Stimulated activated CD8-positive, alpha-beta memory T cell treated with anti-CD3 and anti-CD28 coated beads, Interleukin-7, amount 100 ng/mL, for 1 hour (primary cell): Measurements from ENCODE around the gene KCNC3.

Experiments used
- DNase-seq, 2 donors: peaks; one replicate each; pipeline ENCODE4 v3.0.0-alpha.2; 2020; ENCODE audit warnings: low read depth in 2 of 2

Gene KCNC3

DNA sequence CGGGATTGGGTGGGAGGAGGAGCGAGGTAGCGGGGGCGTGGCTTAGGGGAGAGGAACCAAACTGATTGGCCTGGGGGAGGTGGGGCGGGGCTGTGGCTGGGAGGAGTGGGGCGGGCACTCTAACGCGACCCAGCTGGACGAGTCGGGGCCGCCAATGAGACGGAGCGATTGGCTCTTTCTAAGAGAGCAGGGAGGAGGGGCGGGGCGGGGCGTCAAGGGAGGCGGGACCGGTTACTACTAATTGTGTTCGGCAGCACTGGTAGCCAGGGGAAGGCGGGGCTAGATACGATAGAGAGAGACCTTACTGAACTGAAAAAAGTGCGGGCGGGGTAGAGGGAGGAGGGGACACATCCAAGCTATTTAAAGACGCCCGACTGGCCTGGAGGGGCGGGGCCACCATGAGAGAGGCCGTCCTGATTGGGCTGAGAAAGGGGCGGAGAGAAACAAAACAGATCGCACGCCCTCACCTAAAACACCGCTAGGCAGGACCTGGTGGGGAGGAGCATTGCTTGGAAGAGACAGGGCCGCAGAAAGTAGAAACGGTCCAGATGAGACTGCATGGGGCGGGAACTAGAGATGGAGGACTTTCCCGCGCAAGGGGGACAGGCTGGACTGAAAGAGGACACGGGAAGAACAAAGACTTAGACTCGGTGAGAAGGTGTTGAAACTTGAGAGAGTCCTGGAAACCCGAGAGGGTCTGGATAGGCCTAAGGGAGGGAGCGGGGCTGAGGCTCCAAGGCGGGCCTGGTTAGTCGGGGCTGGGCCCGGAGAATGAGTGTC is at the start of gene KCNC3:
KCNC3 (minus strand) TSS at position 232 of the 780 bp plus-strand sequence. CDS start 295 bp downstream, outside the sequence.
- peak; percentile 49 to 86 for DNase-seq

DNA sequence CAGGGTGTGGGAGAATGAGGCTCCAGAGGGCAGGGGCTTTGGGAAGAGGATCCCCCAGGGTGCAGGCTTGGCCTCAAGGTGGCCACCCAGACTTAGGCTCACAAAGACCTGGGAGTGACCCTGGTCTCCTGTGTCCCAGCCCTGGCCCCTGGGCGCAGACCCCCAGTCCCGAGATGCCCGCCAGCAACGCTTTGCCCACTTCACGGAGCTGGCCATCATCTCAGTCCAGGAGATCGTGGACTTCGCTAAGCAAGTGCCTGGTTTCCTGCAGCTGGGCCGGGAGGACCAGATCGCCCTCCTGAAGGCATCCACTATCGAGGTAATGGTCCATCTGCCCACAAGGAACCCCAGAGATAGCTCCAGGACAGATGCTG is 49.7 kb upstream of the KCNC3 start:
- no peak for DNase-seq

DNA sequence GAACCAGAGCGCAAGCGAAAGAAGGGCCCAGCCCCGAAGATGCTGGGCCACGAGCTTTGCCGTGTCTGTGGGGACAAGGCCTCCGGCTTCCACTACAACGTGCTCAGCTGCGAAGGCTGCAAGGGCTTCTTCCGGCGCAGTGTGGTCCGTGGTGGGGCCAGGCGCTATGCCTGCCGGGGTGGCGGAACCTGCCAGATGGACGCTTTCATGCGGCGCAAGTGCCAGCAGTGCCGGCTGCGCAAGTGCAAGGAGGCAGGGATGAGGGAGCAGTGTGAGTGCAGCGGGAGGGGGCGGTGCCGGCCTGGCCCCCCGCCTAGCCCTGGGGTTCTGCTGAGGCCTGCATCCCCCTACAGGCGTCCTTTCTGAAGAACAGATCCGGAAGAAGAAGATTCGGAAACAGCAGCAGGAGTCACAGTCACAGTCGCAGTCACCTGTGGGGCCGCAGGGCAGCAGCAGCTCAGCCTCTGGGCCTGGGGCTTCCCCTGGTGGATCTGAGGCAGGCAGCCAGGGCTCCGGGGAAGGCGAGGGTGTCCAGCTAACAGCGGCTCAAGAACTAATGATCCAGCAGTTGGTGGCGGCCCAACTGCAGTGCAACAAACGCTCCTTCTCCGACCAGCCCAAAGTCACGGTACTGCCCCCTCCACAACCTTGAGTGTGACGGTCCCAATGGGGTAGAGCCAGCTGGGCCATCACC is 49.1 kb upstream of the KCNC3 start:
- no peak for DNase-seq

DNA sequence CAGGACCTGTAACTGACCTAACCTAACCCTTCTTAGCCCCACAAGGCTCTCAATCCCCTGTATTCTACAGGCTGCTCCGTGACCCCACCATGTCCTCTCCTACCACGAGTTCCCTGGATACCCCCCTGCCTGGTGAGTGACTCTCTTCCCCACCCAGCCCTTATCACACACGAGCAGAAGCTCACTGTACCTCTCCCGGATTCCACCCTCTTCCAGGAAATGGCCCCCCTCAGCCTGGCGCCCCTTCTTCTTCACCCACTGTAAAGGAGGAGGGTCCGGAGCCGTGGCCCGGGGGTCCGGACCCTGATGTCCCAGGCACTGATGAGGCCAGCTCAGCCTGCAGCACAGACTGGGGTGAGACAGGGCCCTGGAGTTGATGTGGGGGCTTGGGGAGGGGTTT is 48.3 kb upstream of the KCNC3 start:
- no peak for DNase-seq

DNA sequence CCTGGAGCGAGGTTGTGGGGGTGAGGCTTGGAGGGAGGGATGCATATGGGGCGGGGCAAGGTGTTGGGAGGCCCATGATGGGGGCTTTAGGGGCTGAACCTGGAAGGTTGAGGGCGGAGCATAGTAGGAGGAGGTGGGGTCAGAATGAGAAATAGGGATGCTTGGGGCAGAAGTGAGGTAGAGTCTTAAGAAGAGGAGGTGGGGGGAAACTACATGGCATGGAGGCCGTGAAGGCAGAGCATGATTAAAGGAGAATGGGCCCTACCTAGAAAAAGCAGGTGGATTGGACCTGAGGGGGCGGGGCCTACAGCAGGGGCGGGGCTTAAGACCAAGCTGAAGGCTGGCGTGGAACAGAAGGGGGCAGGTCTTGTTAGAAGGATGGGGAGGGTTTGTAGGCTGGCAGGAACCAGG is 47.9 kb upstream of the KCNC3 start:
- no peak for DNase-seq

DNA sequence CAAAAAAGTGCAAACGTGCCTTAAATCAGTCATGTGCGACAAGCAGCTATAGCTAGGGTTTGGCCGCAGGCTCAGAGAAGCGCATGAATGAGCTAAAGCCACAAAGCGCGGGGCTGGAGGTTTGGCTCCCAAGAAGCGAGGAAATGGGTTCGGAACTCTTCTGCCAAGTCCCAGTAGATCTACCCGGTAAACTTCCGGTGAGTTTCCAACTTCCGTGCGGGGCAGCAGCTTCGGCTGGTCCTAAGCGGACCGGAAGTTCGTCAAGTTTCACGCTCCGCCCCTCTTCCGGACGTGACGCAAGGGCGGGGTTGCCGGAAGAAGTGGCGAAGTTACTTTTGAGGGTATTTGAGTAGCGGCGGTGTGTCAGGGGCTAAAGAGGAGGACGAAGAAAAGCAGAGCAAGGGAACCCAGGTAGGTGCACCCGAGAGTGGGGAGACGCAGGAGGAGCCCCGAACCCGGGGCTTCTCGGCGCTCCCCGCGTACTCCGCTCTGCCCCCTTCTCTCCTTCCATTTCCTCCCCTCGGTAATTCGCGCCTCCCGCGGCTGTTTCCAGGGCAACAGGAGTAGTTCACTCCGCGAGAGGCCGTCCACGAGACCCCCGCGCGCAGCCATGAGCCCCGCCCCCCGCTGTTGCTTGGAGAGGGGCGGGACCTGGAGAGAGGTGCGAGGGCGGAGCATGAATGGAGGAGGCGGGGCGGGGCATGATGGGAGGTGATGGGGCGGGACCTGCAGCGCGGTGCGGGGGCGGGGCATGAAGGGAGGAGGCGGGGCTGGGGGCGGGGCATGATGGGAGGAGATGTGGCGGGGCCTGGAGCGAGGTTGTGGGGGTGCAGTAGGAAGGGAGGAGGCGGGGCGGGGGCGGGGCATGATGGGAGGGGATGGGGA is 47.2 kb upstream of the KCNC3 start, which contains the start of gene NR1H2:
NR1H2 (plus strand) TSS at position 292 of the 885 bp plus-strand sequence. CDS start 1,149 bp downstream, outside the sequence.
- DNase-seq = peak; percentile 85 to 91

DNA sequence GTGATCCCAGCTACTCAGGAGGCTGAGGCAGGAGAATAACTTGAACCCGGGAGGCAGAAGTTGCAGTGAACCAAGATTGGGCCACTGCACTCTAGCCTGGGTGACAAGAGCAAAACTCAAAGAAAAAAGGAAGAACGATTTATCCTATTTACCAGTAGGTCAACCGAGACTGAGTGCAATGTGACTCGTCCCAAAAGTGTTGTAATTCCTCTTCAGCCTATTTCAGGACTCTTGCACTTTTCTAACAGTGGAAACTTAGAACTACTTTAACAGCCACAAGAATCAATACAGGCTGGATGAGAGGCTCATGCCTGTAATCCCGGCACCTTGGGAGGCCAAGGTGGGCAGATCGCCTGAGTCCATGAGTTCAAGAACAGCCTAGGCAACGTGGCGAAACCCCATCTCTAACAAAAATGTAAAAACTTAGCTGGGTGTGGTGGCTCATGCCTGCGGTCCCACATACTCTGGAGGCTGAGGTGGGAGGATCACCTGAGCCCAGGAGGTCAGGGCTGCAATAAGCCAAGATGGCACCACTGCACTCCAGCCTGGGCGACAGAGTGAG is 42.8 kb upstream of the KCNC3 start:
- no peak for DNase-seq

DNA sequence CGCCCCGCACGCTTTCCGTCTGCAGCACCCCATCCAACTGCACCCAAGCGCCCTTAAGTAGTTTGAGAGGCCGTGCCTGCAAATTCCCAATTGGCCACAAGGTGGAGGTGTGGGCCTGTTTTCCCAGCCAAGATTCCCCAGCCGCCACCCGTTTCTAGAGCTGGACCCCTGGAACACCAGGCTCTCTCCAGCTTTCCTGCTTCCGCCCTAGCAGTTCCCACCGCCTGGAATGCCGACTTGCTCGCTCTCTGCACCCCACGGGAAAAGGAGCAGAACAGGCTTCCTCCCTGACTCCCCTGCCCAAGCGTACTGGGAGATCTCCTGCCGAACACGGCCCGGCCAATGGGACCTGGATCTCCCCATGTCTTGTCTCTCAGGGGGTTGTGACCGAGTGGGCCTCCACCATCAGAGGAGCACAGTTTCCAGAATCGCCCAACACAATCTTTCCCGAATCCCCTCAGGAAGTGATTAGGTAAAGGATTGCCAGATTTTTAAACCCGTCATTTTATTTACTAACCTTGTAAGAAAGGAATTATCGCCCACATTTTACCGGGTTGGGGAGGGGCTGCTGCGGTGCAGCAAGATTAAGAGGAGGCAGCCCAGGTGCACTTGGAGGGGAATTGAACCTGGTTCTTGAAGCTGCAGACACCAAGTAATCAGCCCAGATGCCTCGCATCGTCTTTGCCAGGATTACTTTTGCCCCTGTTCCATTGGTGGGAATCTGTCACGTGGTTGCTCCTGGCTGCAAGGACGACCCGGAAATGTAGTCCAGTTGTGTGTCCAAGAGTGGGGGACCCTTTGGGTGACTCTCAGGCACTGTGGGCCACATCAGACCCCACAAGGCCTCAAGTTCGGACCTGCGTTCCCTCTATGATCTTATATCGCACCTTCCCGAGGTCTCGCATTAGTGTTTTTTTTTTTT is 39.7 kb upstream of the KCNC3 start:
- DNase-seq = peak; percentile 58 to 63

DNA sequence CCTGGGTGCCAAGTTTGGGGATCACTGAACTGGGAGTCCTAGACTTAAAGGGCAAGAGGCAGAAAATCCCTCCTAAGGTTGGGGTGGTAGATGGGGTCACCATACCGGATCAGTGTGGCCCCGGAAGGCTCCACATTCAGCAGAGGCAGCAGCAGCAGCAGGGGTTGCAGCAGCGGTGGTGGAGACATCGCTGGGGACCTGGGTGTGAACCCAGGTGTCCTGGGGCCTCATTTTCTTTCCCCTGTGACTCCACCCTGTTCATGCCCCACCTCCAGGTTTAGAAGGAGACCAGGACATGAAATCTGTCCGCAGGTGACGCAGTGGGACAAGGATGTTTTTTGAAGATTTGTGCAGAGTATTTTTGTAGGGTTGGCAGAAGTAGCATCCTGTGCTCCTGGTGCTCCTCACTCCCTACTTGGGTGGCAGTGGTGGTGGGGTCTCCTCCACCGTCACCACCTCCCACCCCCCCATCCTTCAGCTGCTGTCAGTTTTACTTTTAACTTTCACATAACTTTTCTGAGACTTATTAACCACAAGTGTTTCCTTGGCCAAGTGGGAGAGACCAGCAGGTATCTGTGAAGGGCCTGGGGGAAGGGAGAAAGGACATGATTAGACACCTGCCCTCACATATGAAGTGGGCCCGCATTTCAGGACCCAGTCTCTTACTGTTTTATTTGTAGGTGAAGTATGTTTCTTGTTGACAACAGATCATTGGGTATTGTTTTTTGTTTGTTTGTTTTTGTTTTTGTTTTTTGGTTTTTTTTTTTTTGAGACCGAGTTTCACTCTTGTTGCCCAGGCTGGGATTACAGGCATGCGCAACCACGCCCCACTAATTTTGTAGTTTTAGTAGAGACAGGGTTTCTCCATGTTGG is 36.5 kb upstream of the KCNC3 start, which contains the start of gene NAPSA:
NAPSA (minus strand) TSS at position 206 of the 873 bp plus-strand sequence; CDS start at position 188, 18 bp downstream.
- no peak for DNase-seq

DNA sequence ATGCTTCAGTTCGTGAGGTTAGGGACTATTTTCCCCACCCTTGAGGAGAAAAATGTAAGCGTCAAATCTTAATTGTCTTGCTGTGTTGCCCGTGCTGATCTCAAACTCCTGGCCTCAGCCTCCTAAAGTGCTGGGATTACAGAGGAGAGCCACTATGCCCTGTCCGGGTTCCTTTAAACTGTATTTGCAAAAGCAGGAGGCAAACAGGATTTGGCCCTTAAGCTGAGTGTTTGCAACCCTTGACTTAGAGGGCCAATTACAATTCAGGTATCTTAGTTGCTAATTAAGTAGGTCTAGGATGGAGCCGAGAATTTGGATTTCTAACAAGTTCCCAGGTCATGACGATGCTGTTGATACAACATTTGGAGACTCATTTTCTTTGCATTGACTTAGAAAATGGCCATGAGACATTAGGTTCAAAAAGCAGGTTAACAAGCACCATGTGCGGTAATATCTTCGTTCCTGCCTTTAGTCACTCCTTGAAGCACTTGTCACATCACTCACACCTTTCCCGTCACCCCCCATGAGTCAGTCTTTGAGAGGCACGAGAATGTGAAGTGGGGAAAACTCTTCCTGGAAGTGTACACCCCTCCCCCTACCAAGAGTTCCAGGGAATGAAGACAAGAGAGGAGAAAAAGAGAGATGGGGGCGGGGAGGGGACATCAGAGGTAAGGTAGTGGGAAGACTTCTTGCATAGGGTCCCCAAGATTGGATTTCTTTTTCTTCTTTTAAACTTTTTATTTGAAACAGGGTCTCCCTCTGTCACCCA is 33.7 kb upstream of the KCNC3 start:
- no peak for DNase-seq

DNA sequence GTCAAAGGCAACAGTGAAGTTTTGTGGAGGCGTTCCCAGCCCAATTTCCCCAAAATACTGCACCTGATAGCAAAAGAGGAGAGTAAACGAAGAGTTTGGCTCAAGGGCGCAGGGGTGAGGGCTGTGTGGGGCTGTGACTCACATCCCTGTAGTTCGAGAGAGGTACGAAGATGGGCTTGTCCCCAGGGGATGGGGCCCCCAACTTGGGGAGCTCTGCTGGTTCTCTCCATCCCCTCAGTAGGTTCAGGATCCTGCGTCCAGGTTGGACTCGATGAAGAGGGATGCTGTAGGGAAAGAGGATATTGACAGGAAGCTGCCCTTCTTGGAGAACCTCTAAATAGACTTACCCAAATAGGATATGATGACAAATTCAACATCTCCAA is 32.8 kb upstream of the KCNC3 start:
- DNase-seq = no peak

DNA sequence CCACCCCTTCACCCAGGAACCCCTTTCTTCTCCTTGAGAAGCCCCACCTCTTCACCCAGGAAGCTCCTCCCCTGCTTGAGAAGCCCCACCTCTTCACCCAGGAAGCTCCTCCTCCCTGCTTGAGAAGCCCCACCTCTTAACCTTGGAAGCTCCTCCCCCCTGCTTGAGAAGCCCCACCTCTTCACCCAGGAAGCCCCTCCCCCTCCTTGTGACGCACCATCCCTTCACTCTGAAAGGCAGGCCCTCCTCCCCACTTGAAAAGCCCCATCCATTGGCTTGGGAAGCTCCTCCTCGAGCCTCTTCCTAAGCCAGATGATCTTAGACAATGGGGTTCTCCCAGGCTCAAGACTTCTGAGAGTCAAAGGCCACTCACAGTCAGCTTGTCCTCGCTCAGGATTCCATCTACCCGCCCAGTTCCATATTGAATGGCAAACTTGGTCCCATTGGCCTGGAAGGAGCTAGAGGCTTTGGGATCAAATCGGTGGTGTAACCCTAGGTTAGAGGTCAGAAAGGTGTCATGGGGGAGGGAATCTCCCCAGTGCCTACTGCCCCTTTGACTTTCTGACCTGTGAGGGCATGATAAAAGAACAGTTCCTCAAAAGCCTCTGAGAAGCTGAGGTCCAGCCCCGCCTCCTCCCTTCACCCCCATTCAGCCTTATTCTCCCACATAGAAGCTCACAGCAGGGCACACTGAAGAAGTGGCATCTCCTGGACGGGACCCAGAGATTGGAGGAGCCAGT is 32.3 kb upstream of the KCNC3 start:
- DNase-seq = no peak

DNA sequence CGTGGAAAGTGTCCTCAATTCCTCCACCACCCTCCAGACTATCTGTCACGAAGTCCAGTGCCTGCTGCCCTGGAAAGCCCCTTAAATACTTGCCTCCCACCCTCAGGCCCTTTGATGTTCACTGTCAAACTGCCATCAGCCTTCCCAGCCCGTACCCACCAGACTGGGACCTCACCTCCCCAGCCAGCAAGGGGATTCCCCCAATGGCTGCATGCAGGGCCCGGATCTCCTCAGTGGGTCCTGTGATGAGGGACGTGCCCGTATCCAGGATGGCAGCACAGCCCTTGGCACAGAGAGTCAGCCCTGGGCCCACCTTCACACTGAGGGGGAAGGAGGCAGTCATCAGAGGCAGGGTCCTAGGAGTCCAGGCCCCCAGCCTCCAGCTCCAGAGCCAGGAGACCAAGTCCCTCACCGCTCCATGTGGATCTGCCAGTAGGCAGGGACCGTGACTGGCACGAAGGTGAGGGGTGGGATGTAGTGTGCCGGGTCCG is 30.2 kb upstream of the KCNC3 start:
- DNase-seq = no peak

DNA sequence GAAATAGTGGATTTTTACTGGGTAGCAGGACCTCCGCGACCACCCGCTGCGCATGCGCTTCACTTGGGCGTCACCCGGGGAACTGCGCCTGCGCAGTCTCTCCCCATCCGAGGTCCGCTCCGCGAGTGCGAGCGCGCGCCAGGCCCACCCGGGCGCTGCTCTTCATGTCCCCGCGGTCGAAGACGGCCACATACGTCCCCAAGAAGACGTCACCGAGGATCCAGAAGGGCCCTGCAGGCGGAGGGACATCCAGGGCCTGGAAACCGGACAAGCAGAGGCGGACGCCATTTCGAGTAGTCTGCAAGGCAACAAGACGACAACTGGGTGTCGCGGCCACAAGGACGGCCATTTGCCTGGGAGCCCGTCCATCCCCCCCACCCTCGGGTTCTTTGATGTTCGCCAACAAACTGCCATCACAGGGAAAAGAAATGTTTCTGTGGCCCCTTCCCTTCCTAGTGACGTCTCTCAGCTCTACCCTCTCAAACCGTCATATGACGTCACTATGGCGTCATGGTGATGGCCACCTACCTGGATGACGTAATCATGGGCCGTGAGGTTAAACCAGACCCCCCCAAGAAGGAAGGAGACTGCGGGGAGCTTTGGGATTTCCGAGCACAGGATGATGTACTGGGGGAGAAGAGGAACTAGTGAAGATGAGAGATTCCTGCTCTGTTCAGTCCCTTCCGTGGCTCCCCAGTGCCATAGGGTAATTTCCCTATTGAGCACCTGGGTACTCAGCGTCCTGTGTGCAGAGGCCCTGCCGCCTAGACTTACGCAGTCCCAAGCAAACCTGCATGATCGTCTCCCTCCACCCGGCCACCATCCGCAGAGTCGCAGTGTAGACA is 29.5 kb upstream of the KCNC3 start:
- DNase-seq = peak; percentile 54 to 63

DNA sequence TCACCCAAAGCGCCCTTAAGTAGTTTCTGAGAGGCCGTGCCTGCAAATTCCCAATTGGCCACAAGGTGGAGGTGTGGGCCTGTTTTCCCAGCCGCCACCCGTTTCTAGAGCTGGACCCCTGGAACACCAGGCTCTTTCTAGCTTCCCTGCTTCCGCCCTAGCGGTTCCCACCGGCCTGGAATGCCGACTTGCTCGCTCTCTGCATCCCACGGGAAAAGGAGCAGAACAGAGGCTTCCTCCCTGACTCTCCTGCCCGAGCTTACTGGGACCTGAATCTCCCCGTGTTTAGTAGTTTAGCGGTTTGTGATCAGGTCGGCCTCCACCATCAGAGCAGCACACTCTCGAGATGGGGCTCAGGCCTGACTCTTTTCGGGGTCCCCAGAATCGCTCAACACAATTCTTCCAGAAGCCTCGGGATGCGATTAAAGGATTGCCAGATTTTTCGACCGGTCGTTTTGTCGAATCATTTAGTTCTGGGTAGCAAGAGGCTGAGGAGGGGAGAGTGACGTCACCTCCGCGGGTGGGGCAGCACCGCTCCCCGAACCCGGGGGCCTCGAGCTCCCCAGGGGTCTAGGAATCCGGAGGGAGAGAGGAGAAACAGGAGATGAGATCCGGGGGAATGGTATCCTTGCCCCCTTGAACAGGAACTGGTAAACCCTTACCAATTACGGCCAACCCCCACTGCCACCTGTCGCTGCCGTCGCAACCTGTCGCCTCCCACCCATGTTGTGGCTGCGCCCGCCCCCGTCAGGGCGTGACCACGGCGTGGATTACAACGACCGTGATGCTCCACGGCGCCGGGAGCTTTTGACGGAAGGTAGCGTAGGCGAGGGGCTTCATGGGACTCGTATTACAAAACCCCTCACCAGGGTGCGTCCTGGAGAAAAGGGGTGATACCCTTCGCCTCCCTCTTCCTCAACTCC is 28.3 kb upstream of the KCNC3 start:
- DNase-seq = peak; percentile 67 to 72

DNA sequence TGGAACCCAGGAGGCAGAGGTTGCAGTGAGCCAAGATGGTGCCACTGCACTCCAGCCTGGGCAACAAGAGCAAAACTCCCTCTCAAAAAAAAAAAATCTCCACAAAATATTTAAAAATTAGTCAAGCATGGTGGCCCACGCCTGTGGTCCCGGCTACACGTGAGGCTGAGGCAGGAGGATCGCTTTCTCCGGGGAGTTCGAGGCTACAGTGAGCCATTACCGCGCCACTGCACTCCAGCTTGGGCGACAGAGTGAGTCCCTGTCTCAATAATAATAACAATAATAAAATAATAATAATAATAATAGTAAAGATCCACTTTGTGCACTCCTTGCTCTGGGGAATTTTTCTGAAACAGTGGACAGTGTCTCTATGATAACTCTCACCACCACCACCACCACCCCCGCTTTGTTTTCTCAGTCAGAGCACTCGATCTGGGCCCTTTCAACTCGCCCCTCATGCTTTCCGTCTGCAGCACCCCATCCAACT is 27.6 kb upstream of the KCNC3 start:
- DNase-seq = no peak
